Prostate gland (tissue), 2 donors: ENCODE measurements around the gene KRT33A.

Experiments
- POLR2A ChIP-seq: fragments of 450-650 bp; IDR thresholded peaks from one replicate; pipeline ENCODE4 v1.6.1; 2016; ENCODE audit warnings: antibody characterized with exemption, mild to moderate bottlenecking
- POLR2AphosphoS5 ChIP-seq: sonication (generic); formaldehyde crosslinking; IDR thresholded peaks from one replicate; pipeline ENCODE4 v1.6.1; 2017; ENCODE audit warnings: antibody characterized with exemption
- TF ChIP-seq, protein P1 (sequence below), 4 experiments: fragments of 200-600 bp in 2 of 4; fragments of 450-650 bp in 2 of 4; sonication (generic) in 2 of 4; IDR thresholded peaks; 1 replicate in 3 of 4; 2 replicates in 1 of 4; pipeline ENCODE4 v1.5.1; 2016 to 2019; ENCODE audit warnings: antibody characterized with exemption in 4 of 4, mild to moderate bottlenecking in 2 of 4, moderate library complexity in 2 of 4

DNA sequence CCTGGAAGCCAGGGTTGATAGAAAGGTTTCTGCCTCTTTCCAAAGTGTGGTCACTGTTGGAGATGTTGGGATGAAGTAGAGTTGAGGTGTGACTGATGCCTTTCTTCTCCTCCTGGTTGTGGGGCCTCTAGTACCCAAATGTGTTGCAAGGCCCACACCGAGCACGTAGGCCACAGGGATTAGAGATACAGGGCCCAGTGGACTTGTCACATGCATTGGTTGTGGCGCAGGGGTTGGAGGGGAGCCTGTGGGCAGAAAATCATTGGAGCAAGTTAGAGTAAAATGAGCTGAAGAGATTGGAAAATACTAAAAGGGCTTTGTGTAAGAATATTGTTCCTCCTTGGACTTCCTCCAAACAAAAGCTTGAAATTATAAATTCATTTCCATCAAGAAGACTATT, 4.6 kb downstream of the KRT33A start:
- TF ChIP-seq POLR2A: no peak
- TF ChIP-seq, protein P1, sequence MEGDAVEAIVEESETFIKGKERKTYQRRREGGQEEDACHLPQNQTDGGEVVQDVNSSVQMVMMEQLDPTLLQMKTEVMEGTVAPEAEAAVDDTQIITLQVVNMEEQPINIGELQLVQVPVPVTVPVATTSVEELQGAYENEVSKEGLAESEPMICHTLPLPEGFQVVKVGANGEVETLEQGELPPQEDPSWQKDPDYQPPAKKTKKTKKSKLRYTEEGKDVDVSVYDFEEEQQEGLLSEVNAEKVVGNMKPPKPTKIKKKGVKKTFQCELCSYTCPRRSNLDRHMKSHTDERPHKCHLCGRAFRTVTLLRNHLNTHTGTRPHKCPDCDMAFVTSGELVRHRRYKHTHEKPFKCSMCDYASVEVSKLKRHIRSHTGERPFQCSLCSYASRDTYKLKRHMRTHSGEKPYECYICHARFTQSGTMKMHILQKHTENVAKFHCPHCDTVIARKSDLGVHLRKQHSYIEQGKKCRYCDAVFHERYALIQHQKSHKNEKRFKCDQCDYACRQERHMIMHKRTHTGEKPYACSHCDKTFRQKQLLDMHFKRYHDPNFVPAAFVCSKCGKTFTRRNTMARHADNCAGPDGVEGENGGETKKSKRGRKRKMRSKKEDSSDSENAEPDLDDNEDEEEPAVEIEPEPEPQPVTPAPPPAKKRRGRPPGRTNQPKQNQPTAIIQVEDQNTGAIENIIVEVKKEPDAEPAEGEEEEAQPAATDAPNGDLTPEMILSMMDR (IDR thresholded peaks at IDR 0.05): no peak
- no peak for TF ChIP-seq POLR2AphosphoS5
